B cell (primary cell): ENCODE results near the gene DIS3.

Experiments used
- CTCF ChIP-seq: fragments of 200-600 bp; IDR thresholded peaks from one replicate; pipeline ENCODE4 v1.8.0; 2022; ENCODE audit warnings: antibody characterized with exemption, mild to moderate bottlenecking
- EZH2 ChIP-seq: IDR thresholded peaks from 2 replicates; pipeline ENCODE4 v1.6.1; 2012; ENCODE audit warnings: borderline replicate concordance, low read depth, mild to moderate bottlenecking, moderate library complexity, low read length; ENCODE audit not compliant: insufficient read depth, poor library complexity, severe bottlenecking

GRCh38 chr13:72774019-72774418, 7.7 kb downstream of the DIS3 start:
- TF ChIP-seq CTCF, result no peak
- TF ChIP-seq EZH2, result no peak
